Measurements from ENCODE around the gene L3MBTL3.

Gene L3MBTL3

GRCh38 chr6:130027948-130028347 is 9.6 kb downstream of the L3MBTL3 start:
- DNase-seq (ENCODE audit: low read depth): no peak

- no peak for DNase-seq (ENCODE audit: low read depth)
Observed at GRCh38 chr6:130029163-130029562, 10.8 kb downstream of the L3MBTL3 start.

GRCh38 chr6:130032758-130033340 is 14.5 kb downstream of the L3MBTL3 start:
- no peak for DNase-seq (ENCODE audit: low read depth)

GRCh38 chr6:130033949-130034348 is 15.6 kb downstream of the L3MBTL3 start:
- no peak for DNase-seq (ENCODE audit: low read depth)

GRCh38 chr6:130034378-130035146 is 16.2 kb downstream of the L3MBTL3 start:
- DNase-seq (ENCODE audit: low read depth): no peak

GRCh38 chr6:130035211-130035610 is 16.8 kb downstream of the L3MBTL3 start:
- no peak for DNase-seq (ENCODE audit: low read depth)

GRCh38 chr6:130037207-130037811 is 18.9 kb downstream of the L3MBTL3 start:
- no peak for DNase-seq (ENCODE audit: low read depth)

- no peak for DNase-seq (ENCODE audit: low read depth)
Observed at GRCh38 chr6:130041594-130041993, 23.2 kb downstream of the L3MBTL3 start.

- no peak for DNase-seq (ENCODE audit: low read depth)
Observed at GRCh38 chr6:130043344-130043743, 25.0 kb downstream of the L3MBTL3 start.

GRCh38 chr6:130045622-130046021 is 27.2 kb downstream of the L3MBTL3 start:
- no peak for DNase-seq (ENCODE audit: low read depth)

- no peak for DNase-seq (ENCODE audit: low read depth)
Observed at GRCh38 chr6:130046671-130047070, 28.3 kb downstream of the L3MBTL3 start.

- no peak for DNase-seq (ENCODE audit: low read depth)
Observed at GRCh38 chr6:130047088-130047995, 29.0 kb downstream of the L3MBTL3 start.

GRCh38 chr6:130050230-130050629 is 31.8 kb downstream of the L3MBTL3 start:
- no peak for DNase-seq (ENCODE audit: low read depth)

- DNase-seq (ENCODE audit: low read depth): no peak
Observed at GRCh38 chr6:130054725-130055124, 36.3 kb downstream of the L3MBTL3 start.

GRCh38 chr6:130055271-130055670 is 36.9 kb downstream of the L3MBTL3 start:
- no peak for DNase-seq (ENCODE audit: low read depth)

GRCh38 chr6:130057495-130057894 is 39.1 kb downstream of the L3MBTL3 start:
- no peak for DNase-seq (ENCODE audit: low read depth)

GRCh38 chr6:130063806-130064205 is 45.4 kb downstream of the L3MBTL3 start:
- no peak for DNase-seq (ENCODE audit: low read depth)

- no peak for DNase-seq (ENCODE audit: low read depth)
Observed at GRCh38 chr6:130065609-130066156, 47.3 kb downstream of the L3MBTL3 start.

GRCh38 chr6:130069485-130069884 is 51.1 kb downstream of the L3MBTL3 start:
- DNase-seq (ENCODE audit: low read depth): no peak

GRCh38 chr6:130070326-130070725 is 51.9 kb downstream of the L3MBTL3 start:
- no peak for DNase-seq (ENCODE audit: low read depth)

- DNase-seq (ENCODE audit: low read depth): no peak
Observed at GRCh38 chr6:130070792-130071191, 52.4 kb downstream of the L3MBTL3 start.

GRCh38 chr6:130075879-130076460 is 57.6 kb downstream of the L3MBTL3 start:
- DNase-seq (ENCODE audit: low read depth): no peak
